ENCODE results near the gene FNDC11.

DNA sequence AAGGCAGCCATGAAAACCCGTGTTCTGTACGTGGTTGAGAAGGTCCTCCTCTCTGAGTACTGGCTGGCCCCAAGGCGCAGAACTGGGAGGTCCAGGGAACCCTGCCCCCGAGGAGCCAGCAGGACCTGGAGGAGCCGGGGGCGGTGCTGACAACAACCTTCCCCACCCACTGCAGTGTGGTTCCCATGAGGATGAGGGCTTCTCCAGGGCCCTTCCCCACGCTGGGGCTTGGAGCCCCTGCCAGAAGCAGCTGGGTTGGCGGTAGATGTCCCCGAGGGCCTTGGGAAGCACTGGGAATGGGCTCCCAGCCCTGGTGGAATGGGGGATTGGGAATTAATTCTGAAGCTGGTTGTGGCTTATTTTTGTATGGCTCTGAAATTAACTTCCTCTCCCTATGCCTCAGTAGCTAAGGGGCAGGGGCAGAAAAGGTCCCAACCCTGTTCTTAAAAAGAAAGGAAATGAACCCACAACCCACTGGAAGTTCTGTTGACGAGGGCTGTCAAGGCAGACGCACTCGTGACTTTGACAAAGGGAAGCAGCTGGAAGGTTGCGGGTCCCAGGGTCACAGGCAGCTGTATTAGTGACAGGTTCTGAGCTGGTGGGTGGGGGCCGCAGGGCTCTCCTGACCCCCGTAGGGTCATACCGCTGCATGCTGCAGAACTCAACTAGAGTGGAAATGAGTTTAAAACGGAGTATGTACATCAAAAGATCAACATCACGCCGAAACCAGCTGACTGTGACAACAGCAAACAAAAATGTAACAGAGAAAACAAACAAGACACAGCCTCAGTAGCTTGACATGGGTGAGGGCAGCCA, 34.0 kb downstream of the FNDC11 start:
- TF ChIP-seq SUZ12 (IDR thresholded peaks at IDR 0.05; ENCODE audit: extremely low read depth, insufficient read depth, insufficient read length) = no peak
- TF ChIP-seq ZNF274 (IDR thresholded peaks at IDR 0.05; ENCODE audit: low read depth, low read length) = no peak

Data from NT2/D1 (cell line).